Mesendoderm (in vitro differentiated cells): Measurements from ENCODE around the gene SPEF2.

Experiments
- DNase-seq: peaks from one replicate; pipeline ENCODE4 v3.0.0; 2013
- H2AK5ac ChIP-seq: 2 replicates; pipeline ENCODE4 v1.6.1; 2013; ENCODE audit warnings: low read length, inconsistent platforms
- H2BK120ac ChIP-seq: 2 replicates; pipeline ENCODE4 v1.6.1; 2013; ENCODE audit warnings: low read depth, mild to moderate bottlenecking, low read length, moderate library complexity, mixed read lengths
- H2BK15ac ChIP-seq: replicated peaks from 2 replicates; pipeline ENCODE4 v1.6.1; 2013; ENCODE audit warnings: low read depth, mild to moderate bottlenecking, moderate library complexity
- H2BK5ac ChIP-seq: 2 replicates; pipeline ENCODE4 v1.6.1; 2013; ENCODE audit warnings: low read length, inconsistent platforms
- H3K18ac ChIP-seq: 2 replicates; pipeline ENCODE4 v1.6.1; 2013; ENCODE audit warnings: mild to moderate bottlenecking, low read length, mixed read lengths
- H3K23ac ChIP-seq: one replicate; pipeline ENCODE4 v1.6.1; 2013; ENCODE audit warnings: low read length
- H3K27ac ChIP-seq: 2 replicates; pipeline ENCODE4 v1.5.1; 2013; ENCODE audit warnings: low read depth, mild to moderate bottlenecking, inconsistent platforms, low read length, moderate library complexity
- H3K27me3 ChIP-seq: 2 replicates; pipeline ENCODE4 v1.6.1; 2013; ENCODE audit warnings: low read length, control low read depth, mild to moderate bottlenecking, inconsistent platforms; ENCODE audit not compliant: insufficient read depth, poor library complexity
- H3K36me3 ChIP-seq: 2 replicates; pipeline ENCODE4 v1.6.1; 2013; ENCODE audit warnings: low read length, inconsistent platforms; ENCODE audit not compliant: control insufficient read depth, insufficient read depth
- H3K4ac ChIP-seq: one replicate; pipeline ENCODE4 v1.6.1; 2013; ENCODE audit warnings: low read depth, mild to moderate bottlenecking, low read length, moderate library complexity
- H3K4me1 ChIP-seq: 2 replicates; pipeline ENCODE4 v1.6.1; 2013; ENCODE audit warnings: low read depth, low read length, inconsistent platforms; ENCODE audit not compliant: control insufficient read depth
- H3K4me2 ChIP-seq: 2 replicates; pipeline ENCODE4 v1.6.1; 2013; ENCODE audit warnings: low read length
- H3K4me3 ChIP-seq: 2 replicates; pipeline ENCODE4 v1.5.1; 2013; ENCODE audit warnings: mild to moderate bottlenecking, low read length
- H3K56ac ChIP-seq: one replicate; pipeline ENCODE4 v1.6.1; 2013; ENCODE audit warnings: low read length
- H3K79me1 ChIP-seq: 2 replicates; pipeline ENCODE4 v1.6.1; 2013; ENCODE audit warnings: low read length, inconsistent platforms
- H3K79me2 ChIP-seq: 2 replicates; pipeline ENCODE4 v1.6.1; 2013; ENCODE audit warnings: mild to moderate bottlenecking, low read length; ENCODE audit not compliant: control insufficient read depth, insufficient read depth
- H3K9ac ChIP-seq: 2 replicates; pipeline ENCODE4 v1.6.1; 2013; ENCODE audit warnings: low read length, inconsistent platforms
- H4K5ac ChIP-seq: one replicate; pipeline ENCODE4 v1.6.1; 2013; ENCODE audit warnings: low read length
- H4K8ac ChIP-seq: one replicate; pipeline ENCODE4 v1.6.1; 2013; ENCODE audit warnings: low read depth, mild to moderate bottlenecking, control low read depth, low read length, moderate library complexity
- WGBS: extraction: QIAGEN DNeasy Blood & Tissue Kit; methylation state at CpG from one replicate; pipeline ENCODE4 v1.1.7; 2013; ENCODE audit warnings: low lambda C conversion rate, missing lambda C conversion rate; ENCODE audit not compliant: insufficient coverage; ENCODE audit errors: extremely low coverage; 5-methylcytosine and 5-hydroxymethylcytosine counted together

Gene SPEF2

DNA sequence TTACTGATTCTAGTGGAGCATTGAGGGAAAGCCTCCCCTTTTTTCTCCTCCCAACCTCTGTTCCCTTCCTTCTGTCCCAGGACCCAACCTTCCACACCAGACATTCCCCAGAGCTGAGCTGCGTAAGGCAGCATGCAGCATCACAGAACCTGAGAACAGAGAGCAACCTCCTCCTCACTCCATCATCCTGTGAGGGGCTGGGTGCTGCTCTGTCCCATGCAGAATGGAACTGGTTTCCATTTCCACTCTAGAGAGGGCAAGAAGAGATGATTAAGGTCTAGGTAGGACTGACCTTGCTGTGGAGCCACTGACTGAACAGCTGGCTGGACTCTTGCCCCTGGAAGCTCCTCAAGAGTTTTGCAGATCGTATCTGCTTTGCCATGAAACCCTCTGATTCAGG, 208.9 kb downstream of the SPEF2 start:
- Histone ChIP-seq H3K9ac (no peak overlapping the region), H3K27me3 (no peaks in the 10 kb centered on the region), H3K4me3 (no peak overlapping the region), H3K36me3 (no peaks in the 10 kb centered on the region), H4K5ac (no peak overlapping the region), H3K79me1 (no peaks in the 10 kb centered on the region), H2BK15ac (no peak overlapping the region), H3K4me1 (no peaks in the 10 kb centered on the region), H2AK5ac (no peak overlapping the region), H3K4me2 (no peak overlapping the region), H3K18ac (no peak overlapping the region), H3K23ac (no peak overlapping the region), H4K8ac (no peak overlapping the region), H3K79me2 (no peaks in the 10 kb centered on the region), H2BK5ac (no peak overlapping the region), H3K27ac (no peak overlapping the region), H3K56ac (no peak overlapping the region), H3K4ac (no peak overlapping the region), H2BK120ac (no peak overlapping the region)
- no CpG with 5 or more reads among the region's 2 CpGs for WGBS
- no peak for DNase-seq

DNA sequence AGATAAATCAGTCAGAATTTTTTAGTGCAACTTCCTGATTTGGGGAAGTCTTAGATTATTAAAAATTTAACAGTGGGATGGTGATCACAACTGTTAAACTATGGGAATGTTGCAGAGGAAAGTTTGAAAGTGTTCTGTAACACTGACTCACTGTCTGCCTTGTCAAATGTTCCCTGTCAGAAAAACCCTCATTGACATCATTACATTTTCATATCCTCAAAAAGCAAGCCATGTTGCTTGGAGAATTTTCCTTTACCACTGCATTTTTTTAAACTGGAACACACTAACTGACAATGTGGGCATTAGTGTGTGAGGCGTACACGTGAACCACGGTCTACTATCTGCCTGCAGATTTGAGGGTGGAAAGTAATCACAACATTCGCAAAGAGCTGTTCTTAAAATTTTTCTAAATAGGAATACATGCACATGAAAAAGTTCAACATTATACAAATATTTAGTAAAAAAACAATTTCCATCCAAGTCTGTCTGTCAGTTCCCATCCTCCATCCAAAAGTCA, 210.5 kb downstream of the SPEF2 start:
- no peak overlapping the region for H3K4ac ChIP-seq
- H3K79me1 ChIP-seq = no peaks in the 10 kb centered on the region
- no peak overlapping the region for H3K23ac ChIP-seq
- H3K79me2 ChIP-seq = no peaks in the 10 kb centered on the region
- H3K4me1 ChIP-seq = no peaks in the 10 kb centered on the region
- no CpG with 5 or more reads among the region's 4 CpGs for WGBS
- no peak overlapping the region for H3K18ac ChIP-seq
- no peak overlapping the region for H2BK120ac ChIP-seq
- H3K4me3 ChIP-seq = no peak overlapping the region
- no peaks in the 10 kb centered on the region for H3K36me3 ChIP-seq
- no peak overlapping the region for H4K8ac ChIP-seq
- H2BK5ac ChIP-seq = no peak overlapping the region
- H4K5ac ChIP-seq = no peak overlapping the region
- no peak overlapping the region for H2AK5ac ChIP-seq
- DNase-seq = no peak
- no peak overlapping the region for H3K9ac ChIP-seq
- H3K4me2 ChIP-seq = no peak overlapping the region
- no peak overlapping the region for H3K56ac ChIP-seq
- no peak overlapping the region for H2BK15ac ChIP-seq
- no peaks in the 10 kb centered on the region for H3K27me3 ChIP-seq
- no peak overlapping the region for H3K27ac ChIP-seq

DNA sequence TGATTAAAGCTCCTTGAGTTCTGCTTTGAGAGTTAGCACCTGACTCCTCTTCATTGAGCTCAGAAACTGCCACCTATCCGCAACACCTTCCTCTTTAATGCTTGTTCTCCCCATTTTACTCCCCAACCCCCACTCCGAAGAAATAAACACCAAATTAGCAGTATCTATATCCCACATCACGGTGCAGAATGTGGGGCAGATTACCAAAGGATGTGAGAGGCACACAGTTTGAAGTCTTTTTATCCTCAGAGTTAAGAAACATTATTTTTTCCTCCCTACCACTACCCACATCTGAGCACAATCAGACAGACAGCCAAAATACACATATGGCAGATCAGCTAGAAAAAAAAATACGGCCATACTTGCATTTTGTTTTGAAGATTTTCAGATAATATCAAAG, 212.9 kb downstream of the SPEF2 start:
- Histone ChIP-seq H3K27me3 (no peaks in the 10 kb centered on the region), H3K36me3 (no peaks in the 10 kb centered on the region), H3K4ac (no peak overlapping the region), H3K4me3 (no peak overlapping the region), H3K56ac (no peak overlapping the region), H3K79me2 (no peaks in the 10 kb centered on the region), H4K5ac (no peak overlapping the region), H3K79me1 (no peaks in the 10 kb centered on the region), H3K4me2 (no peak overlapping the region), H2AK5ac (no peak overlapping the region), H2BK5ac (no peak overlapping the region), H3K27ac (no peak overlapping the region), H3K4me1 (no peaks in the 10 kb centered on the region), H3K18ac (no peak overlapping the region), H2BK15ac (no peak overlapping the region), H2BK120ac (no peak overlapping the region), H3K23ac (no peak overlapping the region), H4K8ac (no peak overlapping the region), H3K9ac (no peak overlapping the region)
- WGBS = no CpG with 5 or more reads among the region's 4 CpGs
- DNase-seq = no peak

DNA sequence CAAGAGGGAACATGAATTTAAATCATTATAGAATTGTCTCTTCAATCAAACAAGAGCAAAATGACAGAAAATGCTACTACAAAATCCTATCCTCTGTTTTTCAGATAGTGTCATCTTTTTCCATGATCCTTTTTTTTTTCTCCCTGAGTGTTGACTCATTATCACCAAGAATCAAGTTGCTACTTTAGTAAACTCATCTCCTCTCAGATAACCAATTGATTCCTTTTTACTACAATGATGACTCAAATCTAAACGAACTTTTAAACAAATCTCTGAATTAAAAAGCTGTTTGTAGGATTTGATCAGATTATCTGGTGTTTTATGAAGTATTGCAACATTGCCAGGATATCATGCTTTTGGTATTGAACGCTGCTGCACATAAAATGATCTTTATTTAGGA, 215.1 kb downstream of the SPEF2 start:
- Histone ChIP-seq H3K9ac (no peak overlapping the region), H3K27me3 (no peaks in the 10 kb centered on the region), H3K18ac (no peak overlapping the region), H4K5ac (no peak overlapping the region), H3K4me3 (no peak overlapping the region), H2AK5ac (no peak overlapping the region), H2BK15ac (no peak overlapping the region), H3K79me1 (no peaks in the 10 kb centered on the region), H3K4me1 (no peaks in the 10 kb centered on the region), H2BK5ac (no peak overlapping the region), H3K79me2 (no peaks in the 10 kb centered on the region), H2BK120ac (no peak overlapping the region), H3K27ac (no peak overlapping the region), H3K4ac (no peak overlapping the region), H4K8ac (no peak overlapping the region), H3K23ac (no peak overlapping the region), H3K36me3 (no peaks in the 10 kb centered on the region), H3K56ac (no peak overlapping the region), H3K4me2 (no peak overlapping the region)
- DNase-seq = no peak
- 100% methylated on average over 1 of the region's 2 CpGs for WGBS

DNA sequence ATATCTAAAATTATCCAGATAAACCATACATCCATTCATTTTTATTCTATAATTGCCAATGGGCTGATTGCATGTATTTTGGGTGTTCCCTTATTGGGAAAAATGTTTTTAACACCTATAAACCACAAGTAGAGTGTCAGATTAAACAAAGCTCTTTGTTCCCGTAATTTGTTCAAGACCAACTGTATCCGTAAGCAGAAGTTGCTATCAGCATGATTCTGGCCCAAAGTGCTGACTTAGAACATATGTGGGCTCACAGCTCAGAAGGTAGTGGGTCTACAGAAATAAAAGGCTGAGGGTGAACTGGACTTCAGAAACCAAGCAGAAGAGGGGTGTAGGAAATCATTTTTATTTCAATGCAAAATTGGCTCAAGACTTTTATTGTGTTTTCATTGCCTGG, 215.6 kb downstream of the SPEF2 start:
- Histone ChIP-seq H3K9ac (no peak overlapping the region), H3K4me2 (no peak overlapping the region), H3K27me3 (no peaks in the 10 kb centered on the region), H3K56ac (no peak overlapping the region), H3K4me3 (no peak overlapping the region), H3K79me2 (no peaks in the 10 kb centered on the region), H4K8ac (no peak overlapping the region), H3K23ac (no peak overlapping the region), H3K4me1 (no peaks in the 10 kb centered on the region), H3K79me1 (no peaks in the 10 kb centered on the region), H3K18ac (no peak overlapping the region), H2BK120ac (no peak overlapping the region), H3K27ac (no peak overlapping the region), H2BK5ac (no peak overlapping the region), H2AK5ac (no peak overlapping the region), H4K5ac (no peak overlapping the region), H3K36me3 (no peaks in the 10 kb centered on the region), H3K4ac (no peak overlapping the region), H2BK15ac (no peak overlapping the region)
- DNase-seq = no peak
- WGBS = no CpG with 5 or more reads among the region's 2 CpGs
